HUDEP-2 (cell line): ENCODE data around the gene TSEN54.

Experiments used
- DNase-seq, 76 experiments: peaks; one replicate each; lab custom pipeline; 2025; ENCODE audit not compliant: unreplicated experiment in 76 of 76; lab: John Stamatoyannopoulos, UW

Gene TSEN54

DNA sequence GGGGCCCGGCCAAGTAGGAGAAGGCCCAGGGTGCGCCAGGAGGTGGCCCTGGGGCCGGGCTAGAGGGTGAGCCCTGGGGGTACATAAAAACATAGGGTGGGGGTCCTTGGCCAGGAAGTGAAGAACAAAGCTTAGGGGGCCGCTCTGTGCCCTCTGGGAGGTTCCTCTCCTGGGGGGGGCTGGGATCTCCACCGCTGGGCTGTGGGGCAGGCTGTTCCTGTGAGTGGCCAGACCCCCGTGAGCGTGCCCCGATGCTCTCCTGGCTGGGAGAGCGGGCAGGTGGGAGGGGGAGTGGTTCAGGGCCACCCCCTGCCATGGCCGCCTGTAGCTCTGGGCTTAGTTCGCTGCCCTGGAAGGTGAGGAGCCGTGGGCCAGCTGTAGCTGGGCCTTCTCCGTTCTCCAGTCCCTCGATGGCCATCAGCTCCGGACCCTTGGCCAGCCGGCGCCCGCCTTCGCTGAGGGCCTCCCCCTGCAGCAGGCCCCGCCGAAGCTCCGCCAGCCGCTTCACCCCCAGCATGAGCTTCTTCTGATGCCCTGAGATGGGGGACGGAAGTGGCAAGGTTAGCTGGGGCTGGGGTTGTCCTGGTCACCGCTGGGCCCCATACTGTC is 13.5 kb upstream of the TSEN54 start:
- DNase-seq, result no peak

DNA sequence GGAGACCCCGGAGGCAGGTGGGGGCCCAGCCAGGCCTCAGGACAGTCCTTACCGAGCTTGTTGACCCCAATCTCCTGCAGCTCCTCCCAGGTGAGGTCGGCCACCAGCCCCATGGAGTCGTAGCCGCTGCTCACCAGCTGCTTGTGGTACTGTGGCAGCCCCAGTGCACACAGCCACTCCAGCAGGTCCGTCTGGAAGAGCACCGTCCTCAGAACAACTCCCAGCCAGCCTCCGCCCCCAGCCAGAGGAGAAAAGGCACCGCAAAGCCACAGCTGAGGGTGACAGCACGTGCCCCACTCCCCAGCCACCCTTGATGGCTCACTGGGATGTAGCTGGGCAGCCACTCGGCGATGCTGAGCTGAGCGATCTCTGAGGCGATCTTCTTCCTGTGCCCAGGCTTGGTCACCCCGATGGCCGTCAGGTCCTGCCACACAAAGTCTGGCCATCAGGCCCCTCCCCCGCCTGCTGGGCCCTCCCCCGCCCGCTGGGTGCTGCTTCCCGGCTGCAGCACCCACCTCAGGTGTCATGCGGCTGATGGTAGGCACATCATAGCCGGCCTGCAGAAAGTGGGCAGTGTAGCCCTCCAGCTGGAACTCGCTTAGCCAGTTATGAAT is 12.9 kb upstream of the TSEN54 start:
- DNase-seq, result no peak

DNA sequence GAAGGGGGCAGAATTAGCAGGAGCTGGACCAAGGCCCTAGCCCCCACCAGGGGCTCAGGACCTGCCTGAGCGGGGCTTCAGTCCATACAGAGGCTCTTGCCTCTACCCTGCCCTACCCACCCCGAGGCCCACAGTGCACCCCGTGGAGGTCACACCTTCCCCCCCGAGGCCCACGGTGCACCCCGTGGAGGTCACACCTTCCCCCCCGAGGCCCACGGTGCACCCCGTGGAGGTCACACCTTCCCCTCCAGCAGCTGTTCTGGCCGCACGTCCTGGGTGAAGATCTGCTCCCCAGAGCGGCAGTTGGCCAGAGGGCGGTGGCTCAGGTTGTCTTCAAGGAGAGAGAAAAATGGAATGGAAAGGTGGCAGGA is 12.4 kb upstream of the TSEN54 start:
- DNase-seq, result no peak

DNA sequence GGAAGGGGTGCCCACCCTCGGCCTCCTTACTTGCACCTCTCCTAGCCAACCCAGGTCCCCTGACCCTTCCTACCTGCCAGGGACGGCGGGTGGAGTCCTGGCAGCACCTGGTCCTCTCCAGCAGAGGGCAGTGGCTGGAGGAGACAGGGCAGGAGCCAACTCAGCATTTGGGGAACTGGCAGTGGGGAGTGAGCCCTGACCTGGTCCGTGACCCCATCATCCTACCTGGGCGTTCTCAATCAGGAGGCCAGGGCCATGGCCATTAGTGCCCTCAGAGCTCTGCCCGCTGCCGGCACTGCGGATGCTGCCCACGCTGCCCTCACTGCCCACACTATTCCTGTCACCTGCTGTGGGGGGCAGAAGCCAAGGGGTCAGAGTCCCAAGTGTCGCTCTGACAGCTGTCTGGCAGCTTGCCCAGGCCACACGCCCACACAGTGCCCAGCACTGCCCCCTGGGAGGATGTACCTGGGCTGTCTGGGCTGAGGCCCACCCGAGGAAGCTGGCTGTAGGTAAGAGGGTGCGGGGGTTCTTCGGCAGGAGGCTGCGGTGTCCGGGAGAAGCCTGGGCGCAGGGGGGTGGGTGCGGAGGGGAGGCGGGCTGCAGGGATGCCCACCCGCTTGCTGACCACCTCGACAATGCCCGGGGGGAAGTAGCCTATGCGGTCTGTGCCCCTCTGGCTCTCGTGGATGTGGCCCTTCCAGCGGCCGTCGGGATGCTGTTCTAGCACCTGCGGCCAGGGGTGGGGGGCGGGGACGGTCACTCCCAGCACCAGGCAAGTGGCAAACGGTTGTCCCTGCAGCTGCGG is 11.8 kb upstream of the TSEN54 start:
- DNase-seq, result peak in 37 of 76 experiments; percentile 7 to 57 (median 28)

DNA sequence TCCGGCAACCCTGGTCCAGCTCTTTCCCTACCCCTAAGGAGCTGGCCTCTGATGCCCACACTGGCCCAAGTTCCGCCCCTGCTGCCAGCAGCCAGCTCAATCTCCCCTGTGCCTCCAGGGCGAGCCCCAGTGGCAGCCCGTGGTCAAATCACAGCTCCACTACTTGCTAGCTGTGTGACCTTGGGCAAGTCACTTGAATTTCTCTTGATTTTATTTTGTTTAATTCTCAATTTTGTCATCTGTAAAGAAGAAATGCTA is 11.2 kb upstream of the TSEN54 start:
- DNase-seq, result peak in 1 of 76 experiments; percentile 6

DNA sequence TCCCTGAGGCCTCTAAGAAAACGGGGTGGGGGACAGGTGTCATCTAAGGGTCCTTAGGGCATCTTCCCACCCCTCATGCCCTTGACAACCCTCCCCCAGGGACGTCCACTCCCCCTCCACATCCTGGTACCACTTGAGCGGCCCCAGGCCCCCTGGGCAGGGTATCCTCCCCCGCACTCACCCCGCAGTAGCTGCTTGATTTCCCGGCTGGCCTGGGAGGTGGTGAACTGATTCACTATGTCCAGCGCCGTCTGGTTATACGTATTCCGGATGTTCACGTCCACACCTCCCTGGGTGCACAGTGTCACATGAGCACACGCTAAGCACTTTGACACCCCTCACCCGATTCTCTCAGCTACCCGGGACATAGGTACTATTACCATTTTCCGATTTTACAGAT is 10.7 kb upstream of the TSEN54 start:
- no peak for DNase-seq

DNA sequence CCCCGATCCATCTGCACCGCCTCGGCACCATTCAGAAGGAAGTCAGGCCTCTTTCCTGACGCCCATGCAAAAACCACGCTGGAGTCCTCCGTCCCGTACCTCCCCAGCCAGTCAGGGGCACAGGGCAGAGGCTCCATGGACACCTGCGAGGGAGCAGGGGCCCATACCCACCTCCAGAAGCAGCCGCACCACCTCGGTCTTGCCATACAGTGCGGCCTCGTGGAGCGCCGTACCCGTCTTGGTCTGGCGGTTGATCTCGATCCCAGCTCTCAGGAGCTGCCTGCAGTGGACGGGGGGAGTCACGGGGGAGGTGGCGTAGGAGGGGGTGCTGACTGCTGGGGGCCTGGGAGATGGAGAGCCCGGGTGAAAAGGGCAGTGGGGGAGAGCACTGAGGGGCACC is 10.2 kb upstream of the TSEN54 start:
- DNase-seq, result no peak

DNA sequence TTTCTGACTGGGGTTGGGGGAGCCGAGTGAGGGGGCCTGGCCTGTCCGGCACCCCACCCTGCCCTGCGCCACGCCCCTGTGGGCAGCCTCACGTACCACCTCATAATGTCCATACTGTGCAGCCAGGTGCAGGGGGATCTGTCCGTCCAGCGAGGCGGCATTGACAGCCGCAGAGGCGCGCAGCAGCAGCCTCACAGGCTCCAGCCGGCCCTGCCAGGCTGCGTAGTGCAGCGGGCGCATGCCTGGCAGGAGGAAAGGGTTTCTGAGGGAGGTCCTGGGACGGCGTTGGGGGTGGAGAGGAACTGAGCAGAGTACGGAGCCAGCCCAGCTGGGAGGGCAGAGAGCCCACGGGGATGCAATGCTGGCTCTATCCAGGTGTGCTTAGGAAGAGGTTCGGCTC is 9.4 kb upstream of the TSEN54 start:
- no peak for DNase-seq

DNA sequence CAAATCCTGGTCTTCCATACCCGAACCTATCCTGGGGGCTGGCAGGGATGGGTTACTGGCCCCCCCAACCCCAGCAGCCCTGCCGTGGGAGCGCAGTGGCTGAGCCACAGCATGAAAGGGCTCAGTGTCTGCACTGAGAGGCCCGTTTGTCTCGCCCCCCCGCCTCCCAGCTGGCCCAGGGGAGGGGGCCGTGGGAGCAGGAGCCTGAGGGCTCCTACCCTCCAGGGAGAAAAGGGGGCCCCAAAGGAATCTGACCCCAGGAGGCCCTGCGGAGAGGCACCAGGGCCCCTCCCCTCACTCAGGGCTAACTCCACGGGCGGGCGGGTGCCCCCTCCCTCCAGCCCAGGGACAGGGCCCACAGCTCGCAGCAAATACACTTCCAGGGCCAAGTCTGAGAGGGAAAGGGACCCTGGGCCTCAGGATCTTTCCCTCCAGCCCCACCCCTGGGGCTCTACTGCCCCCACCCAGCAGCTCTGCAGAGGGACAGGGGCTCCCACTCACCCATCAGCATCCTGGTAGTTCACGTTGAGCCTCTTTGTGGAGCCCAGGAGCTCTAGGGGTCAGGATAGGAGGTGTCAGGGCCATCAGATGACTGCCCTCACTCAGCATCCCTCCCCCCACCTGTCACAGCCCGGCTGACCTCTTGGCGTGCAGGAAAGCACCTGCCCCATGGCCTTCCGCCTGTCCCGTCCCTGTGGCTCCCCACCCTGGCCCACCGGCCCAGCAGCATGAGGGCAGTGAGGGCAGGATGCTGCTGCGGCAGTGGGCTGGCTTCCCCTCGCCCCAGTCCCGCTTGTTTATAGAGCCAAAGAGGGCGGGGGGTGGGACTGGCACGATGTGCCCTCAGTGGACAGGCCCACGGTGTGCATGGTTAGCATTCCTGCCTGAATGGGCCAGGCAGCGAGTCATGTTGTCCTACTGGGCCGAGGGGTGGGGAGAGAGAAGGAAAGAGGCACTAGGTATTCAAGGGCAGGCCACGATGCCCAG is 8.3 kb upstream of the TSEN54 start:
- DNase-seq, result no peak

DNA sequence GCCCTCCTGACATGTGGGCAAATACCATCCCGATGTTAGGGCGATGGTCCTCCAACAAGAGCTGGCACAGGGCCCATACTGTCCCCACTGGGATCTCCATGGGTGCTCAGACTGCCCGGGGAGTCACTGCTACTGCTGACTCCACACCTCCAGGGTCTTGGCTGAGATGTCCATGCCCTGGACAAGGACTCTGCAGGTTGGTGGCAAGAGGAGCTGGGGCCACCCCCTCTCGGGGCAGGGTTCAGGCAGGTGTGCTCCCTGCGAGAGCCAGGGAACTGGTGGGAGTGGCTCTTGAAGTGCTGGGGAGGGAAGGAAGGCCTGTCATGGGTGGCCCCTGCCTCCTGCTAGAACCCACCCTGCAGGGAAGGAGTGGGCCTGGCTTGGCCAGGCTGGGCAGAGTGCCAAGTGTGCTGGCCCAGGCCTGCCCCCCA is 7.4 kb upstream of the TSEN54 start:
- no peak for DNase-seq

DNA sequence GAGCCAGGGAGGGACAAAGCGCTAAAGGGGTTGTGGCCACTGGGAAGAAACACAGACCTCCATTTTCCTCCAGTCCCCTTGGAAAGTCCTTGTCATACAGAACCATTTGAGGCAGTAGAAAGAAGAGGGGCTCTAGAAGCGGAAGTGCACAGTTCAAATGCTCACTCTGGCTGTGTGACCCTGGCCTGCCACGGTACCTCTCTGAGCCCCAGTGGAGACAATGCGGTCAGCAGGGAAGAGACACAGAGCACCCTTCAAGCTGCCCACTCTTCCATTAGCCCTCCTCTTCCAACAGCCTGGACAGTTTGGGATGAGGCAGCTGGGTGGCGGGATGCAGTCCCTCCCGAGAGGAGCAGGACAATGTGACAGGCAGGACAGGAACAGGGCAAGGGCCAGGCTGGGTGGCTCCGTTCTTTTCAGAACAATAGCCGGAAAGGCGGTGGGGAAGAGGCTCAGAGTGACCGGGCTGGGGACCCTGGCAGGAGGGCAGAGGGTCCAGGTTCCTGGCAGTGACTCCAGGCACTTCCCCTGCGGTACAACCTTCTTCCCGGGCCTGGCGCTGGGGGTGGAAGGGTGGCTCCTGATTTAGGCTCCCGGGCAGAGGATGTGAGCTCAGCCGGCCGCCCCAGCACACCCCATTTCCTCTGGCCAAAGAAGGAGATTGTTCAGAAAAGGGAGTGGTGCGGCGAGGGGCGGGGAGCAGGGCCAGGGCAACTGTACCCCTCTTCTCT is 6.6 kb upstream of the TSEN54 start:
- no peak for DNase-seq

DNA sequence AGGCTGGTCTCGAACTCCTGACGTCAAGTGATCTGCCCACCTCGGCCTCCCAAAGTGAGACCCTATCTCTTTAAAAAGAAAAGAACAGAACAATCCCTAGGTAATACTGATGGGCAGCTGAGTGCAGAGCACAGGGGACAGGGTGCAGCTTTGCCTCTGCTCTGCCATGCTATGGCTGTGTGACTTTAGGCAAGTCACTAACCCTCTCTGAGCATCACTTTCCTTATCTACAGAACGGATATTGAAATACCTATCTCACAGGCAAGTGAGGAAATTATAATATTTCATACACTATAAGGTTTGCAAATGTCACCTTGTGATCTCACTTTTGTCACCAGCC is 5.1 kb upstream of the TSEN54 start:
- no peak for DNase-seq

DNA sequence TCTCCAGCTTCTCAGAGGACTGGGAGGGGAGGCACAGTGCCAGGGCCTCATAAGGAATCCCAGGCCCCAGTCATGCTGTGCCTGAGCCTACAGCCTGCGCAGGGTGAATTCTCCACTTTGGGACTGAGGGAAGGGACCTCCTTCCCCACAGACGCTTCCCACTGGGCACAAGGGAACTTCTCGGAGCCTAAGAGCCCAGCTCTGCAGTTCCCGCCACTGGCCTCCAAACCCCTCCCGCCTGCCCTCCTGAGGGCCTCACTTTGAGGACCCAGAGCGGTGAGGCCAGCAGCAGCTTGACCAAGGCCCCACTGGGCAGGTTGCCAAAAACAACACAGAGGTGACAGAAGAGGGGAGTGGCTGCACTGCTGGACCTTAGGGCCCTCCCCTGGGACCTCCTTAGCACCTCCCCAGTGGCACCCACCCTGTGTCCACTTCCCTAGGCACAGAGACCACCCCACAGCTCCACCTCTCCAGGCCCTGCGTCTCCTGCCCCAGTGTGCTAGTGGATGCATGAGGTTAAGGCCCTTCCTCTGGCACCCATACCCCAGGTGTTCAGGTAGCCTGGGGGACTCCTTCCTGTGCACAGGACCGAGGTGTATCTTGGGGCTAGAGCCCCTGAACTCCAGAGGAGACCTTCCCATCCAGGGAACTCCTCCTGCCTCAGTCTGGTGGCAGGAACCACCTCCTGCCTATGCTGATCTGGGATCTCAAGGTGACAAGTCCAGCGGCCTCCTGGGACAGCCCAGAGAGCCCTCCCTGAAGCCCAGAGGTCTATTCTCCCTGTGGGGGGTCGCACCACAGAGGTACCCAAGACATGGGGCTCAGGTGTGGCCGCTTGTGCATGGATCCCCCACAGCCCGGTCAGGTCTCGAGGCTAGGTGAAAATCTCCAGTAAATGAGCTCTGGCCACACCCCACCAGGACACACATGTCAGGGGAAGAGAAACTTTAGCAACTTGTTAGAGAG is 4.4 kb upstream of the TSEN54 start:
- DNase-seq, result no peak

DNA sequence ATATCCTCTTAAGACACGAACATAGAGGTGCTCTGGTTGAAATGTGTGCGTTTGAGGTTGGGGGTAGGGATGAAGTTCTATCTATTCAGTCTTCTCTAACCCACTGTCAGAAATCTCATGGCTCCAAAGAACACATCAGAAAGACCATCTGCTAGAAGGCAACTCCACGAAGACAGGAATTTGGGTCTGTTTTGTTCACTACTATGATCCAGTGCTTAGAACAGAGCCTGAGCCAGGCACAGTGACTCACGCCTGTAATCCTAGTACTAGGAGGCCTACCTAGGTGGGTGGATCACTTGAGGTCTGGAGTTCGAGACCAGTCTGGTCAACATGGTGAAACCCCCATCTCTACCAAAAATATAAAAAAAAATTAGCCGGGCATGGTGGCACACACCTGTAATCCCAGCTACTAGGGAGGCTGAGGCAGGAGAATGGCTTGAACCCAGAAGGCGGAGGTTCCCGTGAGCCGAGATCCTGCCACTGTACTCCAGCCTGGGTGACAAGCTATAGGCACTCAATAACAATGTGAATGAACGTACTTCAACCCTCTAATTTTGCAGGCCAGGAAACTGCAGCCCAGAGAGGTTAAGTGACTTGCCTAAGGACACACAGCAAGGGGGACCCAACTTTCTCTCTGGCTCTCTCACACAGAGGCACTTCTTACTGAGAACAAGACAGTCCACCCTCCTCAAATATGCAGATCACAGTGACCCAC is 3.2 kb upstream of the TSEN54 start:
- DNase-seq, result no peak

DNA sequence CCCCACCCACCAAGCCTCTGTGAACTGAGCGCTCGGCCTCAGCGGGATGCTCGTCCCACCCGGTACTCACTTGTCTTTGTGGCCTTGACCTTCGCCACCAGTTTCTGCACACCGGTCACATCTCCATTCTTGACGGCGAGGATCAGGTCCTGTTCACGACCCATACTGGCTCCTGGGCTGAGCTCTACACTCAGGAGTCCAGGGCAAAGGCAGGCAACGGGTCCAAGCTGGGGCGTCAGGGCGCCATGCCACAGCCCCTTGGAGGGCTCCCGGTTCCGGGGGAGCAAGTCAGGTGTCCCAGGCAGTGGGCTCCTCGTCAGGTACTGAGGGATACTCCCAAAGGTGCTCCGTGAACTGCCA is 2.7 kb upstream of the TSEN54 start:
- DNase-seq, result no peak

DNA sequence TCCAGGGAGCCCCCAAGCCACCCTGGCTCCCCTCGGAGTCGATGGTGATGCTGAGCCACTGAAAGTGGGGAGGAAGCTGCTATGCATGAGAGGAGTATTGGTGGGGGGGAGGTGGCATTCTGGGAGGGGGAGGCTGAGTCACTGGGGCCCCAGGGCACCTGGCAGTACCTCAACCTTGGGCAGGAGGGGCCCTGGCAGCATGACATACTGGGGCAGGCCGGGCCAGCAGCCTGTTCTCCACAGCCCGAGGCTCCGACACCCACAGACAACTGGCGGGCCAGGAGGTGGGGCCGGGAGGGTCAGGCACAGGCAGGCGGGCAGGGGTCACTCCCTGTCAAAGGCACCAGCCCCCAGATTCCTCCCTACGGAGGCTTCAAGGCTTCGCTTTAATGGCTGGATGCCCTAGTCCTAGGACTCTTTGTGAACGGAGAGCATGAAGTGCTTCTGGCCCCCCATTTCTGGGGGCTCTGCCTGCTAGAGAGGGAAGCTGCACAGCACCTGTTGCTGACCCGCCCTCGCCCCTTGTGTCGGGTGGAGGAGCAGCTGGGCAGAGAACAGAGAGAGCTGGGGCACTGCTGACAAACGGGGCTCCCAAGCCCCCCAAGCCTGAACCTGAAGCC is 1.9 kb upstream of the TSEN54 start:
- no peak for DNase-seq

DNA sequence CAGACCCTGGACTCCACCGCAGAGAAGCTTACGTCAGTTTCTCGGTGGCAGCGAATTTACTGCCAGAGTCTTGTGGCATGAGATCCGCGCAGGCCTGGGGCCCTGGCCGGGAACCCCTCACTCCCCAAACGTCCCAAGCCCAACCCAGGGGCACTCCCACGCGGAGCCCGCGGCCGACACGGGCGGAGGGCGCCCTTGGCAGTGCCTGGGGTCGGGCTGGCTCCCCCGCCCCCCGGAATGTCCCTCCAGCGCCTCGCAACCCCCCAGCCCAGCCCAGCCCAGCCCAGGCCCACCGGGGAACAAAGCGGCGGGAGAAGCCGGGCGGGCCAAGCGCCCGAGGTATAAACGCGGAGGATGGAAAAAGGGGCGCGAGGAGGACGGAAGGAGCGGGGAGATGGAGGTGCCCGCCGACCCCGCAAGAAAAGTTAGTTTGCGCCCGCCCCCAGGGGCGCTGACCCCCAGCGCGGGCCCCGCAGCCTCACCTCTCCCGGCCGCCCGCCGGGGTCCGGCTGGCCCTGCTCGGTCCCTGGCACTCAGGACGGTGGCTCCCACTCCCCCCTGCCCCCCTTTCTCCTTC is 1.3 kb upstream of the TSEN54 start:
- no peak for DNase-seq
